ENCODE measurements around the gene ADAM8. TPM values are rescaled to one million over a fixed set of nuclear protein-coding genes. Genes with fewer than 3 reads are reported as not detected.
A peak's percentile ranks its signal among the peaks of the same experiment; 100 is the strongest.

Gene ADAM8
- total RNA-seq, 1 experiment from 2014 or later: 113 TPM

DNA sequence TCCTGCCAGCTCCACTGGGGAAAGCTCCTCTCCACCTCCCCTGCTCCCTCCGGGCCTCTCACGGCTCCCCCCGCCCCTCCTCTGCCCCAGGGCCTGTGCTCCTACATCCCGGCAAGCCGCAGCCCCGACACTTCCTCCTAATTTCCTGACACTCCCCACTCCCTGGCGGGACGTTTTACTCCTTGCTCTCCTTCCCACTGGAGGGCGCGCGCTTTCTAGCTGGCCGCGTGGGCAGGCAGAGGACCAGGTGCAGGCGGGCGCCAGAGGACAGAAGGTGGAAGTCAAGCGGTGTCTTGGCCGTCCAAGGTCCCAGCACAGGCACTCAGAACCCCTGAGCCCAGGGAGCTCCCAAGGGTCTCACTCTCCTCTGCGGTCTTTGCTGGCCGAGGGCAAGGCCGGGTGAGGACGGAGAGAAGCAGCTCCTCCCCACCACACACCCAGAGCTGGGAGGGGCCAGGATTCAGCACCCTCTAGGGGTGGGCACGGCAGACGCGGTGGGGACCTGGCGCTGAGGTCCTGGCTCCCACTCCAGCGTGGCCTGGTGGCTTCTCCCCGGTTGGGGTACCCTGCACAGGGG is 19.1 kb downstream of the ADAM8 start:
- ATAC-seq (peak; percentile 39), DNase-seq (peak; percentile 70)
- H3K27me3 ChIP-seq (ENCODE audit: low read length): no peaks in the 10 kb centered on the region
- no peaks in the 10 kb centered on the region for H3K79me2 ChIP-seq (ENCODE audit: low read length)
- peak overlapping the region; percentile 27; the same call in 1 of the 2 replicates for H3K4me3 ChIP-seq (ENCODE audit: low read length)
- H3K4me2 ChIP-seq (ENCODE audit: low read length): peak overlapping the region; percentile 72
- H3K9me3 ChIP-seq (ENCODE audit: low read length): no peaks in the 10 kb centered on the region
- intact Hi-C loops (cut with micrococcal nuclease): loop anchor here (1.0 to 5.0 kb wide), 2 partner anchors 36 to 50 kb away; partner anchors contain the start of genes TUBGCP2 and ZNF511
- BruUV-seq (replicated peaks): TSS peak; percentile 55
- TF ChIP-seq CTCF (conservative IDR thresholded peaks at IDR 0.05; ENCODE audit: low read depth, low read length): peak; percentile 72
- TF ChIP-seq EZH2 (IDR thresholded peaks at IDR 0.05; ENCODE audit: low read length, unreplicated experiment): no peak
- ChIA-PET POLR2A (ENCODE audit: unreplicated experiment) (no interaction called here), CTCF (interaction anchor here (0.7 kb wide), 1 partner anchor 36 kb away, joined by 4 read pairs; no protein-coding TSS in a partner anchor)
- H3K9ac ChIP-seq (ENCODE audit: low read length): peak overlapping the region; percentile 79
- H3K9me2 ChIP-seq (replicated peaks; ENCODE audit: low read length): no peaks in the 10 kb centered on the region
- peaks cover 51% of the 10 kb centered on the region for H3K4me1 ChIP-seq (ENCODE audit: insufficient read depth, low read length)
- no peaks in the 10 kb centered on the region for H4K20me1 ChIP-seq (ENCODE audit: low read length)
- H3K36me3 ChIP-seq (ENCODE audit: low read depth, low read length): no peaks in the 10 kb centered on the region
- peak overlapping the region; percentile 97 for H3K27ac ChIP-seq (ENCODE audit: low read length)
- no peaks in the 10 kb centered on the region for H3F3A ChIP-seq (ENCODE audit: low read length, unreplicated experiment)
- H2AFZ ChIP-seq (ENCODE audit: low read length): peak overlapping the region; percentile 71

GRCh38 chr10:133255323-133255722 is 21.3 kb downstream of the ADAM8 start:
- Histone ChIP-seq H3F3A (ENCODE audit: low read length, unreplicated experiment) (no peaks in the 10 kb centered on the region), H3K4me3 (ENCODE audit: low read length) (no peak overlapping the region), H3K9ac (ENCODE audit: low read length) (no peak overlapping the region), H3K27ac (ENCODE audit: low read length) (no peak overlapping the region), H2AFZ (ENCODE audit: low read length) (no peak overlapping the region), H3K9me3 (ENCODE audit: low read length) (no peaks in the 10 kb centered on the region), H3K27me3 (ENCODE audit: low read length) (no peaks in the 10 kb centered on the region), H3K79me2 (ENCODE audit: low read length) (no peaks in the 10 kb centered on the region), H3K4me2 (ENCODE audit: low read length) (no peak overlapping the region), H3K36me3 (ENCODE audit: low read depth, low read length) (no peaks in the 10 kb centered on the region), H3K4me1 (ENCODE audit: insufficient read depth, low read length) (peaks cover 33% of the 10 kb centered on the region), H3K9me2 (replicated peaks; ENCODE audit: low read length) (no peaks in the 10 kb centered on the region), H4K20me1 (ENCODE audit: low read length) (no peaks in the 10 kb centered on the region)
- ChIA-PET CTCF (no interaction called here), POLR2A (ENCODE audit: unreplicated experiment) (no interaction called here)
- TF ChIP-seq EZH2 (IDR thresholded peaks at IDR 0.05; ENCODE audit: low read length, unreplicated experiment) (no peak), CTCF (conservative IDR thresholded peaks at IDR 0.05; ENCODE audit: low read depth, low read length) (no peak), EZH2phosphoT487 (IDR thresholded peaks at IDR 0.05; ENCODE audit: borderline replicate concordance, low read length) (no peak)
- no peak for ATAC-seq
- DNase-seq: no peak
- intact Hi-C loops (cut with micrococcal nuclease): loop anchor here (5.0 kb wide), 1 partner anchor 52 kb away; the partner anchor contains the start of genes TUBGCP2 and ZNF511
- BruUV-seq (replicated peaks): no TSS peak

DNA sequence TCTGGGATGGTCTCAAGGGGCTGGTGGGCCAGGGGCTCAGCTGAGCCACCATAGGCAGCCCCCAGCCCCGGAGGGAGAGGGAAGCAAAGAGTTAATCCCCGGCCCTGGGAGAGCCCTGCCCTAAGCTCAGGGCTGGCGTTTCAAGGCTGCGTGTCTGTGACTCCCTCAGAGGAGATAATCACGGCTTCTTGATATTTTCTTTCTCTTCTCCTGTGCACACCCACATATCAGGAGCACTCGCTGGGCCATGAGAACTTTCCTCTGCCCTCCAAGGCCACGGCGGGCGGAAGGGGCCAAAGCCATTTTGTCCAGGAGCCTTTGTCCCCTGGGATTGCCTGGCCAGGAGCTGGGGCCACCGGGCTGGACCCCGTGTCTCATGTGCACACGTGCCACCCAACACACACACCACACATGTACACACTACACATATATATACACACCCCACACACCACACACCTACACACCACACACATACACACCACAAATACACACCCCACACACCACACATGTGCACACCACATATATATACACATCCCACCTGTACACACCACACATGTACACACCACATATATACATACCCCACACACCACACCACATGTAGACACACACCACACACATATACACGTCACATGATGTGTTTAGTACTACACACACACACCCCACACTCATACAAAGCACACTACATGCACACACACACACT is 22.1 kb downstream of the ADAM8 start:
- H3K9ac ChIP-seq (ENCODE audit: low read length): no peak overlapping the region

More for the DNA sequence above, 22.1 kb downstream of the ADAM8 start:
- Histone ChIP-seq H3K9me2 (replicated peaks; ENCODE audit: low read length) (no peaks in the 10 kb centered on the region), H3K36me3 (ENCODE audit: low read depth, low read length) (no peaks in the 10 kb centered on the region), H3K27ac (ENCODE audit: low read length) (no peak overlapping the region), H3K4me3 (ENCODE audit: low read length) (no peak overlapping the region), H3K9me3 (ENCODE audit: low read length) (no peaks in the 10 kb centered on the region), H3K4me1 (ENCODE audit: insufficient read depth, low read length) (peaks cover 26% of the 10 kb centered on the region), H3K79me2 (ENCODE audit: low read length) (no peaks in the 10 kb centered on the region), H3F3A (ENCODE audit: low read length, unreplicated experiment) (no peaks in the 10 kb centered on the region), H3K27me3 (ENCODE audit: low read length) (no peaks in the 10 kb centered on the region), H4K20me1 (ENCODE audit: low read length) (no peaks in the 10 kb centered on the region), H2AFZ (ENCODE audit: low read length) (no peak overlapping the region), H3K4me2 (ENCODE audit: low read length) (no peak overlapping the region)
- no peak for TF ChIP-seq CTCF (conservative IDR thresholded peaks at IDR 0.05; ENCODE audit: low read depth, low read length)
- DNase-seq: no peak
- ChIA-PET POLR2A (ENCODE audit: unreplicated experiment) (no interaction called here), CTCF (no interaction called here)
- no TSS peak for BruUV-seq (replicated peaks)
- intact Hi-C loops (cut with micrococcal nuclease): loop anchor here (5.0 kb wide), 1 partner anchor 53 kb away; the partner anchor contains the start of genes TUBGCP2 and ZNF511
- no peak for ATAC-seq

Measured in PC-3 (cell line).